Measurements from ENCODE around the gene OR11H6. TPM values are rescaled to one million over a fixed set of nuclear protein-coding genes. Genes with fewer than 3 reads are reported as not detected.

The OR11H6 gene
- polyA plus RNA-seq, 1 donor from 2014 or later: not detected

DNA sequence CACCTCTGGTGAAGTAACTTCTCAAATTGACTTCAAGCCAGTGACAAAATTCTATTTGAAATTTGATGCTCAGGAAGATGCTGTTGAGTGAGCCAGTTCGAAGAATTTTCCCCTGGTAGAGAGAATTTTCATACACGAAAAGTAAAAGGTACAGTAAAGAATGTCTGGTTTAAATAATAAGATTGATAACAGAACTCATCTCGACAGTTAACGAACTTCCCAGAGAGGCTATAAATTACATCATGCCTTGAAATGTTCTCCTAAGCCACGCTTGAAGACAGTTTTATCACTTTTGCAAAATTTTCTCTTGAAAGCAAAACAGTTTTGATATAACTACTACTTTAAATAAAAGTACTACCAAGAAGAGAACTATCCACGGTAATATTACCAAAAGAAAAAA, 47.2 kb upstream of the OR11H6 start:
- Histone ChIP-seq H3K9me3 (ENCODE audit: low read length) (no peaks in the 10 kb centered on the region), H3K4me3 (ENCODE audit: low read length) (no peak overlapping the region), H3K36me3 (ENCODE audit: insufficient read depth, low read length) (no peaks in the 10 kb centered on the region), H3K27me3 (ENCODE audit: insufficient read depth, low read depth, low read length) (no peaks in the 10 kb centered on the region), H2AFZ (ENCODE audit: low read depth, low read length) (no peak overlapping the region), H3K9ac (ENCODE audit: low read length) (no peak overlapping the region), H3K9me2 (ENCODE audit: insufficient read depth, low read length) (no peaks in the 10 kb centered on the region), H3K79me2 (replicated peaks; ENCODE audit: insufficient read depth, low read length) (no peaks in the 10 kb centered on the region), H3K4me2 (ENCODE audit: low read length) (no peak overlapping the region), H3K27ac (ENCODE audit: low read length) (no peak overlapping the region), H4K20me1 (ENCODE audit: insufficient read depth) (no peaks in the 10 kb centered on the region), H3F3A (ENCODE audit: insufficient read depth, low read length, poor library complexity, severe bottlenecking) (no peaks in the 10 kb centered on the region)
- TF ChIP-seq TAF1 (IDR thresholded peaks at IDR 0.05; ENCODE audit: low read depth) (no peak), MXI1 (conservative IDR thresholded peaks at IDR 0.05; ENCODE audit: poor library complexity, severe bottlenecking) (no peak), EP300 (conservative IDR thresholded peaks at IDR 0.05; ENCODE audit: poor library complexity, severe bottlenecking) (no peak), POLR2AphosphoS5 (IDR thresholded peaks at IDR 0.05) (no peak)
- TF ChIP-seq, protein P1, sequence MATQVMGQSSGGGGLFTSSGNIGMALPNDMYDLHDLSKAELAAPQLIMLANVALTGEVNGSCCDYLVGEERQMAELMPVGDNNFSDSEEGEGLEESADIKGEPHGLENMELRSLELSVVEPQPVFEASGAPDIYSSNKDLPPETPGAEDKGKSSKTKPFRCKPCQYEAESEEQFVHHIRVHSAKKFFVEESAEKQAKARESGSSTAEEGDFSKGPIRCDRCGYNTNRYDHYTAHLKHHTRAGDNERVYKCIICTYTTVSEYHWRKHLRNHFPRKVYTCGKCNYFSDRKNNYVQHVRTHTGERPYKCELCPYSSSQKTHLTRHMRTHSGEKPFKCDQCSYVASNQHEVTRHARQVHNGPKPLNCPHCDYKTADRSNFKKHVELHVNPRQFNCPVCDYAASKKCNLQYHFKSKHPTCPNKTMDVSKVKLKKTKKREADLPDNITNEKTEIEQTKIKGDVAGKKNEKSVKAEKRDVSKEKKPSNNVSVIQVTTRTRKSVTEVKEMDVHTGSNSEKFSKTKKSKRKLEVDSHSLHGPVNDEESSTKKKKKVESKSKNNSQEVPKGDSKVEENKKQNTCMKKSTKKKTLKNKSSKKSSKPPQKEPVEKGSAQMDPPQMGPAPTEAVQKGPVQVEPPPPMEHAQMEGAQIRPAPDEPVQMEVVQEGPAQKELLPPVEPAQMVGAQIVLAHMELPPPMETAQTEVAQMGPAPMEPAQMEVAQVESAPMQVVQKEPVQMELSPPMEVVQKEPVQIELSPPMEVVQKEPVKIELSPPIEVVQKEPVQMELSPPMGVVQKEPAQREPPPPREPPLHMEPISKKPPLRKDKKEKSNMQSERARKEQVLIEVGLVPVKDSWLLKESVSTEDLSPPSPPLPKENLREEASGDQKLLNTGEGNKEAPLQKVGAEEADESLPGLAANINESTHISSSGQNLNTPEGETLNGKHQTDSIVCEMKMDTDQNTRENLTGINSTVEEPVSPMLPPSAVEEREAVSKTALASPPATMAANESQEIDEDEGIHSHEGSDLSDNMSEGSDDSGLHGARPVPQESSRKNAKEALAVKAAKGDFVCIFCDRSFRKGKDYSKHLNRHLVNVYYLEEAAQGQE (IDR thresholded peaks at IDR 0.05; ENCODE audit: borderline replicate concordance): no peak

DNA sequence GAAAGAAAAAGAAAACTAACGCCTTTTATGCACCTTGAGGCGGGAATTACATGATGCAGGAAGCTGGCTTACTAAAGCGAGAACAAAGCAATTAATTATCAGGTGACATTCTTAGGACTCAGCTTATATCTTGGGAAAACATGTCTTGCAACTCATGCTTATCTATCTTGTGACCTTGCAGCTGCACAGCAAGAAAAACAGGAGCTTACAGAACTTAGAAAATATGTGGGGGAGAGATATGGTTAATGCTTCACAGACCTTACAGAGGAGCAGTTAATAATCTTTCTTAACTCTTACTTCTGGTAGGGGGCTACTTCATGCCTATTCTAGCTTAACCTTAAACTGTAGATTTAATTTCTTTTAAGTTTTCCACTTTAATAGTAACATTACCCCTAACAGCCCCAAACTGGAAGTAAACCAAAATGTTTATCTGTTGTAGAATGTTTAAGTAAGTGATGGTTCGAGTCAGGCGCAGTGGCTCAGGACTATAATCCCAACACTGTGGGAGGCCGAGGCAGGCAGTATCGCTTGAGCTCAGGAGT, 46.0 kb upstream of the OR11H6 start:
- H3K27me3 ChIP-seq (ENCODE audit: insufficient read depth, low read depth, low read length): no peaks in the 10 kb centered on the region
- TF ChIP-seq POLR2AphosphoS5 (IDR thresholded peaks at IDR 0.05) (no peak), RAD21 (conservative IDR thresholded peaks at IDR 0.05) (no peak), TAF1 (IDR thresholded peaks at IDR 0.05; ENCODE audit: low read depth) (no peak), SMC3 (conservative IDR thresholded peaks at IDR 0.05; ENCODE audit: poor library complexity) (no peak), EP300 (conservative IDR thresholded peaks at IDR 0.05; ENCODE audit: poor library complexity, severe bottlenecking) (no peak), EZH2 (IDR thresholded peaks at IDR 0.05; ENCODE audit: borderline replicate concordance, insufficient read depth, low read length, poor library complexity, severe bottlenecking) (no peak), MXI1 (conservative IDR thresholded peaks at IDR 0.05; ENCODE audit: poor library complexity, severe bottlenecking) (no peak)
- TF ChIP-seq, protein P1 (IDR thresholded peaks at IDR 0.05; ENCODE audit: borderline replicate concordance): no peak
- TF ChIP-seq, protein P2, sequence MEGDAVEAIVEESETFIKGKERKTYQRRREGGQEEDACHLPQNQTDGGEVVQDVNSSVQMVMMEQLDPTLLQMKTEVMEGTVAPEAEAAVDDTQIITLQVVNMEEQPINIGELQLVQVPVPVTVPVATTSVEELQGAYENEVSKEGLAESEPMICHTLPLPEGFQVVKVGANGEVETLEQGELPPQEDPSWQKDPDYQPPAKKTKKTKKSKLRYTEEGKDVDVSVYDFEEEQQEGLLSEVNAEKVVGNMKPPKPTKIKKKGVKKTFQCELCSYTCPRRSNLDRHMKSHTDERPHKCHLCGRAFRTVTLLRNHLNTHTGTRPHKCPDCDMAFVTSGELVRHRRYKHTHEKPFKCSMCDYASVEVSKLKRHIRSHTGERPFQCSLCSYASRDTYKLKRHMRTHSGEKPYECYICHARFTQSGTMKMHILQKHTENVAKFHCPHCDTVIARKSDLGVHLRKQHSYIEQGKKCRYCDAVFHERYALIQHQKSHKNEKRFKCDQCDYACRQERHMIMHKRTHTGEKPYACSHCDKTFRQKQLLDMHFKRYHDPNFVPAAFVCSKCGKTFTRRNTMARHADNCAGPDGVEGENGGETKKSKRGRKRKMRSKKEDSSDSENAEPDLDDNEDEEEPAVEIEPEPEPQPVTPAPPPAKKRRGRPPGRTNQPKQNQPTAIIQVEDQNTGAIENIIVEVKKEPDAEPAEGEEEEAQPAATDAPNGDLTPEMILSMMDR (IDR thresholded peaks at IDR 0.05; ENCODE audit: poor library complexity, severe bottlenecking): no peak

More for the DNA sequence above, 46.0 kb upstream of the OR11H6 start:
- Histone ChIP-seq H3K9me3 (ENCODE audit: low read length) (no peaks in the 10 kb centered on the region), H3K4me3 (ENCODE audit: low read length) (no peak overlapping the region), H3K36me3 (ENCODE audit: insufficient read depth, low read length) (no peaks in the 10 kb centered on the region), H3K9me2 (ENCODE audit: insufficient read depth, low read length) (no peaks in the 10 kb centered on the region), H4K20me1 (ENCODE audit: insufficient read depth) (no peaks in the 10 kb centered on the region), H2AFZ (ENCODE audit: low read depth, low read length) (no peak overlapping the region), H3K4me2 (ENCODE audit: low read length) (no peak overlapping the region), H3F3A (ENCODE audit: insufficient read depth, low read length, poor library complexity, severe bottlenecking) (no peaks in the 10 kb centered on the region), H3K9ac (ENCODE audit: low read length) (no peak overlapping the region), H3K79me2 (replicated peaks; ENCODE audit: insufficient read depth, low read length) (no peaks in the 10 kb centered on the region), H3K27ac (ENCODE audit: low read length) (no peak overlapping the region)

All from neural cell (in vitro differentiated cells).